A673 (cell line): Measurements from ENCODE around the gene TTC39B. TPM values are rescaled to one million over a fixed set of nuclear protein-coding genes. Genes with fewer than 3 reads are reported as not detected.

ENCODE experiments used
- BruUV-seq: library from RNA; stranded (reverse); fragments of 400-500 nt; replicated peaks from 2 replicates; lab custom pipeline; 2021; lab: Mats Ljungman, UMichigan
- CTCF ChIA-PET: fragments of 300-600 bp; sonication (Branson Sonifier 250); formaldehyde crosslinking; loops from one replicate; lab custom pipeline; 2022; ENCODE audit warnings: antibody characterized with exemption; lab: Charles Lee
- POLR2A ChIA-PET: fragments of 300-600 bp; sonication (Branson Sonifier 250); formaldehyde crosslinking; loops from one replicate; lab custom pipeline; 2022; ENCODE audit warnings: antibody characterized with exemption; ENCODE audit not compliant: low non-redundant PET; lab: Charles Lee
- DNase-seq: peaks from one replicate; pipeline ENCODE4 v3.0.0-alpha.2; 2015; ENCODE audit warnings: low spot score
- H3K27ac ChIP-seq: fragments of 200-600 bp; sonication (generic); 2 replicates; pipeline ENCODE4 v1.5.1; 2016; ENCODE audit warnings: mixed run types, low read depth, mild to moderate bottlenecking, mixed read lengths, antibody characterized with exemption, low read length; ENCODE audit not compliant: poor library complexity, severe bottlenecking
- H3K27me3 ChIP-seq: fragments of 200-600 bp; sonication (generic); replicated peaks from 2 replicates; pipeline ENCODE4 v1.6.1; 2017; ENCODE audit warnings: mixed run types, low read depth, mild to moderate bottlenecking, mixed read lengths, antibody characterized with exemption, low read length; ENCODE audit not compliant: insufficient read depth, poor library complexity
- H3K36me3 ChIP-seq: fragments of 200-600 bp; sonication (generic); 2 replicates; pipeline ENCODE4 v1.6.1; 2016; ENCODE audit warnings: mixed run types, mild to moderate bottlenecking, mixed read lengths, antibody characterized with exemption, low read length; ENCODE audit not compliant: insufficient read depth, poor library complexity, severe bottlenecking
- H3K4me1 ChIP-seq: fragments of 200-600 bp; sonication (generic); 2 replicates; pipeline ENCODE4 v1.6.1; 2017; ENCODE audit warnings: mixed run types, mild to moderate bottlenecking, mixed read lengths, antibody characterized with exemption, low read length; ENCODE audit not compliant: insufficient read depth, poor library complexity, severe bottlenecking
- H3K4me3 ChIP-seq: fragments of 200-600 bp; sonication (generic); 2 replicates; pipeline ENCODE4 v1.5.1; 2016; ENCODE audit warnings: low read depth, mixed run types, mild to moderate bottlenecking, mixed read lengths, low read length; ENCODE audit not compliant: poor library complexity, severe bottlenecking
- H3K9me3 ChIP-seq: fragments of 200-600 bp; sonication (generic); 2 replicates; pipeline ENCODE4 v1.6.1; 2016; ENCODE audit warnings: mixed run types, low read depth, mild to moderate bottlenecking, mixed read lengths, antibody characterized with exemption, low read length; ENCODE audit not compliant: poor library complexity, severe bottlenecking
- EZH2 ChIP-seq: fragments of 200-600 bp; sonication (generic); IDR thresholded peaks from 2 replicates; pipeline ENCODE4 v1.6.1; 2017; ENCODE audit warnings: borderline replicate concordance, low read depth, mild to moderate bottlenecking, mixed read lengths, antibody characterized with exemption, low read length; ENCODE audit not compliant: poor library complexity, severe bottlenecking
- intact Hi-C: fragments of 100-400 bp; cut with micrococcal nuclease; formaldehyde crosslinking; loops from one replicate; pipeline ENCODE4 v1.10.0; 2022; ENCODE audit not compliant: unreplicated experiment
- total RNA-seq: library from RNA; stranded (reverse); gene quantifications from 2 replicates; pipeline ENCODE4 v1.2.3, GENCODE V29; 2021
- TF ChIP-seq, protein P1 (sequence below): fragments of 300-800, 200-600 bp; sonication (generic); conservative IDR thresholded peaks from 2 replicates; pipeline ENCODE4 v1.5.1; 2017; ENCODE audit warnings: low read depth, mild to moderate bottlenecking, antibody characterized with exemption, low read length, moderate library complexity, mixed read lengths

The TTC39B gene
- total RNA-seq, 1 experiment from 2014 or later = 0.52 TPM

DNA sequence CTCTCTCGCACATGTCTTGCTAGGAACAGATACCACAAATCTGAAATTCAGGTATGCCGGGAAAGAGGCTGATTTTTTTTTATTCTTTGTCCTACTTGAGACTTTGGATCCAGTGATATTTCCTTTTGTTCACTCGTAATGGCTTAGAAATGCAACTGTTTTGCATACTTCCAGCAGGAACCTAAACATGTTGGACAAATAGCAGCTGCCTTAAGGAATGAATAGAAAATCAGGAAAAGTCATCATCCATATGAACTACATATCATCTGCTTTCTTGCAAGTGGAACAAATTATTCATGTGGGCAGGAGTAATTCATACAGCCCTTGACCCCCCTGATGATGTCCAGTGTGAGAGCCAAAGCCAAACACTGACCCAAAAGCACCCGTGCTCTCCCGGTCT lies 17.4 kb downstream of the TTC39B start:
- H3K4me1 ChIP-seq = no peaks in the 10 kb centered on the region
- H3K27me3 ChIP-seq = no peaks in the 10 kb centered on the region
- CTCF ChIA-PET = no interaction called here
- H3K27ac ChIP-seq = no peak overlapping the region
- intact Hi-C loops = no loop called here
- POLR2A ChIA-PET = no interaction called here
- BruUV-seq = no TSS peak
- no peak for DNase-seq
- H3K9me3 ChIP-seq = no peaks in the 10 kb centered on the region
- no peaks in the 10 kb centered on the region for H3K36me3 ChIP-seq
- no peak overlapping the region for H3K4me3 ChIP-seq
- TF ChIP-seq, protein P1, sequence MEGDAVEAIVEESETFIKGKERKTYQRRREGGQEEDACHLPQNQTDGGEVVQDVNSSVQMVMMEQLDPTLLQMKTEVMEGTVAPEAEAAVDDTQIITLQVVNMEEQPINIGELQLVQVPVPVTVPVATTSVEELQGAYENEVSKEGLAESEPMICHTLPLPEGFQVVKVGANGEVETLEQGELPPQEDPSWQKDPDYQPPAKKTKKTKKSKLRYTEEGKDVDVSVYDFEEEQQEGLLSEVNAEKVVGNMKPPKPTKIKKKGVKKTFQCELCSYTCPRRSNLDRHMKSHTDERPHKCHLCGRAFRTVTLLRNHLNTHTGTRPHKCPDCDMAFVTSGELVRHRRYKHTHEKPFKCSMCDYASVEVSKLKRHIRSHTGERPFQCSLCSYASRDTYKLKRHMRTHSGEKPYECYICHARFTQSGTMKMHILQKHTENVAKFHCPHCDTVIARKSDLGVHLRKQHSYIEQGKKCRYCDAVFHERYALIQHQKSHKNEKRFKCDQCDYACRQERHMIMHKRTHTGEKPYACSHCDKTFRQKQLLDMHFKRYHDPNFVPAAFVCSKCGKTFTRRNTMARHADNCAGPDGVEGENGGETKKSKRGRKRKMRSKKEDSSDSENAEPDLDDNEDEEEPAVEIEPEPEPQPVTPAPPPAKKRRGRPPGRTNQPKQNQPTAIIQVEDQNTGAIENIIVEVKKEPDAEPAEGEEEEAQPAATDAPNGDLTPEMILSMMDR = no peak
- no peak for TF ChIP-seq EZH2

GRCh38 chr9:15287309-15287708 lies 19.7 kb downstream of the TTC39B start:
- Histone ChIP-seq H3K27ac (no peak overlapping the region), H3K9me3 (no peaks in the 10 kb centered on the region)

GRCh38 chr9:15286161-15286821 lies 20.7 kb downstream of the TTC39B start:
- DNase-seq = no peak
- H3K4me1 ChIP-seq = no peaks in the 10 kb centered on the region
- ChIA-PET CTCF (no interaction called here), POLR2A (no interaction called here)
- no peak overlapping the region for H3K27ac ChIP-seq
- TF ChIP-seq EZH2 = no peak
- TF ChIP-seq, protein P1 = no peak
- H3K27me3 ChIP-seq = no peaks in the 10 kb centered on the region
- H3K9me3 ChIP-seq = no peaks in the 10 kb centered on the region
- intact Hi-C loops = no loop called here
- no peak overlapping the region for H3K4me3 ChIP-seq
- no TSS peak for BruUV-seq
- no peaks in the 10 kb centered on the region for H3K36me3 ChIP-seq

More at GRCh38 chr9:15287309-15287708, 19.7 kb downstream of the TTC39B start:
- DNase-seq = no peak
- TF ChIP-seq, protein P1 = no peak
- no peak for TF ChIP-seq EZH2
- ChIA-PET CTCF (no interaction called here), POLR2A (no interaction called here)
- no peaks in the 10 kb centered on the region for H3K27me3 ChIP-seq
- no TSS peak for BruUV-seq
- H3K4me3 ChIP-seq = no peak overlapping the region
- H3K4me1 ChIP-seq = no peaks in the 10 kb centered on the region
- intact Hi-C loops = no loop called here
- H3K36me3 ChIP-seq = no peaks in the 10 kb centered on the region
